Gastrocnemius medialis (tissue), 4 donors: ENCODE measurements around the gene COL6A3.

Experiments
- CTCF ChIP-seq, 5 experiments: fragments of 450-650 bp in 3 of 5; fragments of 200-600 bp in 2 of 5; sonication (generic) in 2 of 5; IDR thresholded peaks in 4 of 5; conservative IDR thresholded peaks in 1 of 5; 1 replicate in 4 of 5; 2 replicates in 1 of 5; pipeline ENCODE4 v1.5.1; 2016 to 2019; ENCODE audit warnings: antibody characterized with exemption in 5 of 5, mild to moderate bottlenecking in 3 of 5, moderate library complexity in 3 of 5
- POLR2A ChIP-seq, 2 donors: fragments of 450-650 bp; IDR thresholded peaks; one replicate each; pipeline ENCODE4 v1.6.1; 2017; ENCODE audit warnings: antibody characterized with exemption in 2 of 2, mild to moderate bottlenecking in 2 of 2, moderate library complexity in 2 of 2

GRCh38 chr2:237296756-237297155 is 117.2 kb downstream of the COL6A3 start:
- no peak for TF ChIP-seq CTCF (IDR thresholded peaks at IDR 0.05 in 4 of 5, conservative IDR thresholded peaks at IDR 0.05 in 1 of 5)
- TF ChIP-seq POLR2A (IDR thresholded peaks at IDR 0.05) = no peak
